WERI-Rb-1 (cell line): ENCODE data around the gene SPOCK1.

Experiments
- DNase-seq: peaks from one replicate; pipeline ENCODE4 v3.0.0-alpha.2; 2020
- H3K27ac ChIP-seq: fragments of 250-450 bp; sonication (Bioruptor Pico); 2 replicates; pipeline ENCODE4 v1.5.1; 2020; ENCODE audit warnings: mild to moderate bottlenecking, moderate library complexity
- H3K27me3 ChIP-seq: fragments of 250-450 bp; sonication (Bioruptor Pico); 2 replicates; pipeline ENCODE4 v1.5.1; 2021; ENCODE audit warnings: mild to moderate bottlenecking, low read depth, moderate library complexity; ENCODE audit not compliant: insufficient read depth, severe bottlenecking
- H3K36me3 ChIP-seq: fragments of 250-450 bp; sonication (Bioruptor Pico); 2 replicates; pipeline ENCODE4 v1.5.1; 2020; ENCODE audit warnings: mild to moderate bottlenecking, moderate library complexity
- H3K4me3 ChIP-seq: 2 replicates; pipeline ENCODE4 v1.5.1; 2011; ENCODE audit warnings: low read depth, mild to moderate bottlenecking, control low read depth, low read length
- H3K9me3 ChIP-seq: fragments of 250-450 bp; sonication (Bioruptor Pico); 2 replicates; pipeline ENCODE4 v1.5.1; 2021; ENCODE audit warnings: mild to moderate bottlenecking, moderate library complexity; ENCODE audit not compliant: severe bottlenecking
- CTCF ChIP-seq: IDR thresholded peaks from 2 replicates; pipeline ENCODE4 v1.5.1; 2011; ENCODE audit warnings: low read depth, mild to moderate bottlenecking, control low read depth, inconsistent platforms, low read length

The SPOCK1 gene

DNA sequence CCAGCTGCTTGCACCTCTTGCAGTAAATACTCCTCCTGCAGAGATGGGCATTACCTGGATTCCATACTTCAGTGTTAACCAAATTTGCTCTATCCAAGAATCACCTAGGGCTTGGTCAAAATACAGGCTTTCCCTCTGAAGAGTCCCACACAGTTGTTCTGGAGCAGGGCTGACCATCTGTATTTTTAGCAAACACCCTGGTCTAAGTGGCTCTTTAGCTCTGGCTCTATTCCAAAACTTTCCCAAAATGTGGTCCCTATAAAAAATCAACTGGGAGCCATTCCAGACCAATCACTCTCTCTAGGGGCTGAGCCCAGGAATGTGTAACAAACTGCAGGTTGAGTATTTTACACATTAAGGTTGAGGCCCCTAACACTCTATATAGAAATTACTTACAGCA, 153.7 kb downstream of the SPOCK1 start:
- Histone ChIP-seq H3K27me3 (no peaks in the 10 kb centered on the region), H3K9me3 (no peaks in the 10 kb centered on the region), H3K4me3 (no peak overlapping the region), H3K27ac (no peak overlapping the region), H3K36me3 (no peaks in the 10 kb centered on the region)
- no peak for DNase-seq
- TF ChIP-seq CTCF = no peak

GRCh38 chr5:137344723-137345322, 154.3 kb downstream of the SPOCK1 start:
- DNase-seq = peak; percentile 63
- Histone ChIP-seq H3K27me3 (no peaks in the 10 kb centered on the region), H3K27ac (no peak overlapping the region), H3K36me3 (no peaks in the 10 kb centered on the region), H3K4me3 (no peak overlapping the region), H3K9me3 (no peaks in the 10 kb centered on the region)
- peak; percentile 79 for TF ChIP-seq CTCF

GRCh38 chr5:137344021-137344420, 155.1 kb downstream of the SPOCK1 start:
- TF ChIP-seq CTCF = no peak
- H3K27ac ChIP-seq = no peak overlapping the region
- DNase-seq = no peak

GRCh38 chr5:137342764-137343163, 156.4 kb downstream of the SPOCK1 start:
- Histone ChIP-seq H3K4me3 (no peak overlapping the region), H3K27me3 (no peaks in the 10 kb centered on the region), H3K27ac (no peak overlapping the region), H3K9me3 (no peaks in the 10 kb centered on the region), H3K36me3 (no peaks in the 10 kb centered on the region)
- no peak for TF ChIP-seq CTCF
- no peak for DNase-seq

More at GRCh38 chr5:137344021-137344420, 155.1 kb downstream of the SPOCK1 start:
- Histone ChIP-seq H3K4me3 (no peak overlapping the region), H3K27me3 (no peaks in the 10 kb centered on the region), H3K9me3 (no peaks in the 10 kb centered on the region), H3K36me3 (no peaks in the 10 kb centered on the region)

- no peak for TF ChIP-seq CTCF
- Histone ChIP-seq H3K9me3 (no peaks in the 10 kb centered on the region), H3K36me3 (no peaks in the 10 kb centered on the region), H3K27me3 (no peaks in the 10 kb centered on the region), H3K4me3 (no peak overlapping the region), H3K27ac (no peak overlapping the region)
- DNase-seq = no peak
These were observed 157.3 kb downstream of the SPOCK1 start for GRCh38 chr5:137341831-137342230.

DNA sequence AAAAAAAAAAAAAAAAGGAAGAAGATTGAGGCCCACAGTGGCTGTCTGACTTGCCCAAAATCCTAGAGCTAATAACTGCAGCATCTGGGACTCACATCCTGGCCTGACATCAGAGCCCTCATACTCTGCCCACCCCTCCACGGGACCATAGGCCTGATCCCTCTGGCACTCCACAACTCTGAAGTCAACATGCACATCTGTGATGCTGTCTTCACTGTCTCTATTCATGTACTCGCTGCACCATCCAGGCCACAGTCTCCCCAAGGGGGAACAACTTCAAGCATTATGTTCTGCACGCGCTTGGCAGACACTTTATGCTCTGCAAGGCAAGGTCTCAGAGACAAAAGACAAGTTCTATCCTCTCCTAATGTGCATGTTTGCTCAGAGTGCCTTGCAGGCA, 158.2 kb downstream of the SPOCK1 start:
- no peaks in the 10 kb centered on the region for H3K9me3 ChIP-seq
- no peak overlapping the region for H3K4me3 ChIP-seq
- no peaks in the 10 kb centered on the region for H3K36me3 ChIP-seq
- H3K27me3 ChIP-seq = no peaks in the 10 kb centered on the region
- no peak for DNase-seq
- H3K27ac ChIP-seq = no peak overlapping the region
- TF ChIP-seq CTCF = no peak
